Spleen (tissue), 11 donors: ENCODE data around the gene PRSS23. TPM values are rescaled to one million over a fixed set of nuclear protein-coding genes. Genes with fewer than 3 reads are reported as not detected.

Experiments
- DNase-seq: peaks from one replicate; pipeline ENCODE4 v3.0.0-alpha.2; 2020
- H3K27ac ChIP-seq, 8 donors: fragments of 200-600 bp; sonication (generic) in 7 of 8; 1 replicate in 4 of 8; 2 replicates in 4 of 8; pipeline versions ENCODE4 v1.5.0 to v1.8.0; 2016 to 2021; ENCODE audit warnings: inconsistent platforms in 4 of 8, mild to moderate bottlenecking in 4 of 8, moderate library complexity in 1 of 8
- H3K27me3 ChIP-seq, 7 donors: fragments of 200-600 bp; sonication (generic) in 6 of 7; replicated peaks in 1 of 7; 1 replicate in 4 of 7; 2 replicates in 3 of 7; pipeline versions ENCODE4 v1.5.0 to v1.8.0; 2016 to 2021; ENCODE audit warnings: inconsistent platforms in 3 of 7, mild to moderate bottlenecking in 1 of 7
- H3K36me3 ChIP-seq, 6 donors: fragments of 200-600 bp; sonication (generic) in 5 of 6; 1 replicate in 4 of 6; 2 replicates in 2 of 6; pipeline versions ENCODE4 v1.5.0 to v1.8.0; 2016 to 2021; ENCODE audit warnings: inconsistent platforms in 2 of 6
- H3K4me1 ChIP-seq, 6 donors: fragments of 200-600 bp; sonication (generic) in 5 of 6; 1 replicate in 3 of 6; 2 replicates in 3 of 6; pipeline versions ENCODE4 v1.5.0 to v1.8.0; 2016 to 2021; ENCODE audit warnings: inconsistent platforms in 3 of 6
- H3K4me3 ChIP-seq, 8 donors: fragments of 200-600 bp; sonication (generic) in 7 of 8; 1 replicate in 4 of 8; 2 replicates in 4 of 8; pipeline versions ENCODE4 v1.5.0 to v1.8.0; 2016 to 2021; ENCODE audit warnings: inconsistent platforms in 4 of 8, mild to moderate bottlenecking in 4 of 8, moderate library complexity in 2 of 8
- H3K9me3 ChIP-seq, 8 donors: fragments of 200-600 bp; sonication (generic) in 7 of 8; 1 replicate in 4 of 8; 2 replicates in 4 of 8; pipeline versions ENCODE4 v1.5.0 to v1.8.0; 2016 to 2021; ENCODE audit warnings: inconsistent platforms in 4 of 8
- POLR2A ChIP-seq, 3 donors: fragments of 450-650 bp; IDR thresholded peaks; one replicate each; pipeline ENCODE4 v1.5.1; 2017; ENCODE audit warnings: antibody characterized with exemption in 3 of 3, mild to moderate bottlenecking in 1 of 3
- POLR2AphosphoS5 ChIP-seq, 3 donors: sonication (generic); formaldehyde crosslinking; IDR thresholded peaks; one replicate each; pipeline ENCODE4 v1.5.1; 2017; ENCODE audit warnings: antibody characterized with exemption in 3 of 3
- WGBS, 5 donors: extraction: QIAGEN DNeasy Blood & Tissue Kit in 3 of 5; methylation state at CpG; one replicate each; pipeline versions ENCODE4 v1.1.5 to v1.1.7; 2013 to 2018; 5-methylcytosine and 5-hydroxymethylcytosine counted together
- intact Hi-C: fragments of 100-400 bp; cut with DNase I; formaldehyde crosslinking; loops from one replicate; pipeline ENCODE4 v1.15.0; 2023; ENCODE audit warnings: low total_unique reads
- polyA plus RNA-seq, 3 donors: library from polyadenylated mRNA; stranded (reverse); fragments of 200-250 nt; gene quantifications; one replicate each; pipeline ENCODE4 v1.2.1, GENCODE V29; 2013
- total RNA-seq, 7 donors: library from RNA; depleted of rRNA in 3 of 7; stranded (reverse); fragments of >200 nt in 3 of 7; fragmentation: NEBNext Ultra II Directional in 4 of 7; extraction: Animal tissue kit (Norgen Biotek cat#: 25700) in 4 of 7; gene quantifications; one replicate each; pipeline versions ENCODE4 v1.1.0 to v1.2.1, GENCODE V29; 2016 to 2021
- TF ChIP-seq, protein P1 (sequence below), 11 experiments: fragments of 200-600 bp in 7 of 11; fragments of 450-650 bp in 4 of 11; sonication (generic) in 4 of 11; IDR thresholded peaks in 8 of 11; conservative IDR thresholded peaks in 3 of 11; 1 replicate in 7 of 11; 2 replicates in 4 of 11; pipeline versions ENCODE4 v1.4.0 to v1.8.0; 2016 to 2021; ENCODE audit warnings: antibody characterized with exemption in 11 of 11, inconsistent platforms in 4 of 11, mild to moderate bottlenecking in 1 of 11
- donor health status: healthy with polysubstance abuse.
- donor health status: DM: no; HTN: no; CAD: no; lungs with moderate emphysema.
- donor health status: DM: no; HTN: no; CAD: no.
- donor health status: Bipolar disorder and iron deficiency.
- donor health status: healthy.
- donor health status: DM: no; HTN: no; CAD: no.
- donor health status: DM: yes; HTN: yes; CAD: no.

The PRSS23 gene
- total and polyA plus RNA-seq, 10 donors, result 1.5 to 28.0 (median 12.1) TPM

GRCh38 chr11:86774417-86774816 lies 25.9 kb upstream of the PRSS23 start:
- DNase-seq, result no peak
- H3K27ac ChIP-seq, result no peak overlapping the region
- no peak overlapping the region for H3K4me3 ChIP-seq
- H3K4me1 ChIP-seq, result no peaks in the 10 kb centered on the region
- H3K27me3 ChIP-seq, result no peaks in the 10 kb centered on the region
- intact Hi-C loops, result no loop called here
- TF ChIP-seq POLR2A (IDR thresholded peaks at IDR 0.05) (no peak), POLR2AphosphoS5 (IDR thresholded peaks at IDR 0.05) (no peak)
- TF ChIP-seq, protein P1, sequence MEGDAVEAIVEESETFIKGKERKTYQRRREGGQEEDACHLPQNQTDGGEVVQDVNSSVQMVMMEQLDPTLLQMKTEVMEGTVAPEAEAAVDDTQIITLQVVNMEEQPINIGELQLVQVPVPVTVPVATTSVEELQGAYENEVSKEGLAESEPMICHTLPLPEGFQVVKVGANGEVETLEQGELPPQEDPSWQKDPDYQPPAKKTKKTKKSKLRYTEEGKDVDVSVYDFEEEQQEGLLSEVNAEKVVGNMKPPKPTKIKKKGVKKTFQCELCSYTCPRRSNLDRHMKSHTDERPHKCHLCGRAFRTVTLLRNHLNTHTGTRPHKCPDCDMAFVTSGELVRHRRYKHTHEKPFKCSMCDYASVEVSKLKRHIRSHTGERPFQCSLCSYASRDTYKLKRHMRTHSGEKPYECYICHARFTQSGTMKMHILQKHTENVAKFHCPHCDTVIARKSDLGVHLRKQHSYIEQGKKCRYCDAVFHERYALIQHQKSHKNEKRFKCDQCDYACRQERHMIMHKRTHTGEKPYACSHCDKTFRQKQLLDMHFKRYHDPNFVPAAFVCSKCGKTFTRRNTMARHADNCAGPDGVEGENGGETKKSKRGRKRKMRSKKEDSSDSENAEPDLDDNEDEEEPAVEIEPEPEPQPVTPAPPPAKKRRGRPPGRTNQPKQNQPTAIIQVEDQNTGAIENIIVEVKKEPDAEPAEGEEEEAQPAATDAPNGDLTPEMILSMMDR (IDR thresholded peaks at IDR 0.05 in 8 of 11, conservative IDR thresholded peaks at IDR 0.05 in 3 of 11), result no peak
- H3K36me3 ChIP-seq, result no peaks in the 10 kb centered on the region
- H3K9me3 ChIP-seq, result no peaks in the 10 kb centered on the region

DNA sequence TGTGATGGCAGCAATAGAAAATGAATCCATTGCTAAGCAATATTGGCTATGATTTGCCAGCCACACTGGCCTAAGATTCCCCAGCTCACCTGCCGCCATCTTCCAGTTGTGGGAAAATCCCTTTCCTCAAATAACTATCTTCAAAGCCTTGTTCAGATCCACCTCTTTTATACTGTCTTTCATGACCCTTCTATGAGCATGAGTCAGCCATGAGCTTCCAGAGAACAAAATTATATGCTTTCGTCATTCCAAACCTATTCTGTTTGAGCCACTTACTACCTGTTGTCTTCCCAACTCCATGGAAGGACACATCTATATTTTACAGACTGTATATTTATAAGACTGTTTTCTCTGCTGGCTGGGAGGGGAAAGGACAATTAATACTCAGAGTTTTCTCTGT lies 25.0 kb upstream of the PRSS23 start:
- WGBS, 5 donors, result 79 to 95% (median 93%) methylated on average over 2 of the region's 2 CpGs
- Histone ChIP-seq H3K27me3 (no peaks in the 10 kb centered on the region), H3K4me1 (no peaks in the 10 kb centered on the region), H3K27ac (no peak overlapping the region), H3K36me3 (no peaks in the 10 kb centered on the region), H3K9me3 (no peaks in the 10 kb centered on the region), H3K4me3 (no peak overlapping the region)
- no peak for DNase-seq
- TF ChIP-seq, protein P1 (IDR thresholded peaks at IDR 0.05 in 8 of 11, conservative IDR thresholded peaks at IDR 0.05 in 3 of 11), result no peak
- TF ChIP-seq POLR2A (IDR thresholded peaks at IDR 0.05), result no peak
- no peak for TF ChIP-seq POLR2AphosphoS5 (IDR thresholded peaks at IDR 0.05)
- intact Hi-C loops, result no loop called here

GRCh38 chr11:86781546-86781945 lies 18.8 kb upstream of the PRSS23 start:
- no peak overlapping the region for H3K27ac ChIP-seq
- intact Hi-C loops, result no loop called here
- H3K27me3 ChIP-seq, result no peaks in the 10 kb centered on the region
- no peaks in the 10 kb centered on the region for H3K9me3 ChIP-seq
- no peaks in the 10 kb centered on the region for H3K4me1 ChIP-seq
- TF ChIP-seq POLR2AphosphoS5 (IDR thresholded peaks at IDR 0.05) (no peak), POLR2A (IDR thresholded peaks at IDR 0.05) (no peak)
- TF ChIP-seq, protein P1 (IDR thresholded peaks at IDR 0.05 in 8 of 11, conservative IDR thresholded peaks at IDR 0.05 in 3 of 11), result no peak
- no peak overlapping the region for H3K4me3 ChIP-seq
- no peak for DNase-seq
- H3K36me3 ChIP-seq, result no peaks in the 10 kb centered on the region

DNA sequence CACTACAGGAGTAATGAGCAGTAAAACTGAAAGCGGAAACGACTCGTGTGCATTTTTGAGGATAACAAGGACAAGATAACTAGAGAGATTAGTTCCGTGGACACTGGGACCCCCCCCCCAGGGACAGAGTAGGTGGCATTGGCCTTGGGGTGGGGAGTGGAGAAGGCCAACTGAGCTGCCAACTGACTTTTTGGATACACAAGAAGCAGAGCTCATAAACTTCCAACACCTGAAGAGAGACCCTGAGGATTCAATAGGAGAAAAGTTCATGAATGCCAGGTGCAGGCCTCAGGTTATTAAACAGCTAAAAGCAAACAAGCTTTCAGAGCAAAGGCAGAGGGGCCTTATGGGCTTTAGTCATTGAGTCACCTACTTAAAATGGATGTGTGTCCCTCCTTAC lies 17.6 kb upstream of the PRSS23 start:
- DNase-seq, result no peak
- WGBS, 5 donors, result 81 to 93% (median 87%) methylated on average over 4 of the region's 4 CpGs
- TF ChIP-seq POLR2A (IDR thresholded peaks at IDR 0.05) (no peak), POLR2AphosphoS5 (IDR thresholded peaks at IDR 0.05) (no peak)
- TF ChIP-seq, protein P1 (IDR thresholded peaks at IDR 0.05 in 8 of 11, conservative IDR thresholded peaks at IDR 0.05 in 3 of 11), result no peak
- H3K27ac ChIP-seq, result no peak overlapping the region
- H3K9me3 ChIP-seq, result no peaks in the 10 kb centered on the region
- intact Hi-C loops, result no loop called here
- no peak overlapping the region for H3K4me3 ChIP-seq
- H3K36me3 ChIP-seq, result no peaks in the 10 kb centered on the region
- no peaks in the 10 kb centered on the region for H3K4me1 ChIP-seq
- no peaks in the 10 kb centered on the region for H3K27me3 ChIP-seq
